22Rv1 (cell line): ENCODE results near the gene OR6K2.

Source experiments
- H3K27ac ChIP-seq: fragments of 450-650 bp; 2 replicates; pipeline ENCODE4 v1.5.1; 2017
- ZFX ChIP-seq: fragments of 450-650 bp; IDR thresholded peaks from 2 replicates; pipeline ENCODE4 v1.6.1; 2017; ENCODE audit warnings: antibody characterized with exemption, borderline replicate concordance
- TF ChIP-seq, protein P1 (sequence below): fragments of 450-650 bp; IDR thresholded peaks from 2 replicates; pipeline ENCODE4 v1.5.1; 2017; ENCODE audit warnings: mild to moderate bottlenecking

OR6K2 gene

GRCh38 chr1:158686111-158687009 lies 14.1 kb downstream of the OR6K2 start, which contains the start of gene SPTA1:
Gene SPTA1, minus strand, starts transcription at chr1:158686715. Its CDS starts 198 bp downstream, at chr1:158686517.
- TF ChIP-seq, protein P1, sequence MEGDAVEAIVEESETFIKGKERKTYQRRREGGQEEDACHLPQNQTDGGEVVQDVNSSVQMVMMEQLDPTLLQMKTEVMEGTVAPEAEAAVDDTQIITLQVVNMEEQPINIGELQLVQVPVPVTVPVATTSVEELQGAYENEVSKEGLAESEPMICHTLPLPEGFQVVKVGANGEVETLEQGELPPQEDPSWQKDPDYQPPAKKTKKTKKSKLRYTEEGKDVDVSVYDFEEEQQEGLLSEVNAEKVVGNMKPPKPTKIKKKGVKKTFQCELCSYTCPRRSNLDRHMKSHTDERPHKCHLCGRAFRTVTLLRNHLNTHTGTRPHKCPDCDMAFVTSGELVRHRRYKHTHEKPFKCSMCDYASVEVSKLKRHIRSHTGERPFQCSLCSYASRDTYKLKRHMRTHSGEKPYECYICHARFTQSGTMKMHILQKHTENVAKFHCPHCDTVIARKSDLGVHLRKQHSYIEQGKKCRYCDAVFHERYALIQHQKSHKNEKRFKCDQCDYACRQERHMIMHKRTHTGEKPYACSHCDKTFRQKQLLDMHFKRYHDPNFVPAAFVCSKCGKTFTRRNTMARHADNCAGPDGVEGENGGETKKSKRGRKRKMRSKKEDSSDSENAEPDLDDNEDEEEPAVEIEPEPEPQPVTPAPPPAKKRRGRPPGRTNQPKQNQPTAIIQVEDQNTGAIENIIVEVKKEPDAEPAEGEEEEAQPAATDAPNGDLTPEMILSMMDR: no peak
- TF ChIP-seq ZFX: no peak
- no peak within 1 kb of the TSS for H3K27ac ChIP-seq

GRCh38 chr1:158685085-158685484 lies 15.4 kb downstream of the OR6K2 start:
- no peak overlapping the region for H3K27ac ChIP-seq
- no peak for TF ChIP-seq ZFX
- TF ChIP-seq, protein P1: no peak

- H3K27ac ChIP-seq: no peak overlapping the region
- TF ChIP-seq, protein P1: no peak
- TF ChIP-seq ZFX: no peak
These were observed 18.8 kb downstream of the OR6K2 start for GRCh38 chr1:158681606-158682005.

DNA sequence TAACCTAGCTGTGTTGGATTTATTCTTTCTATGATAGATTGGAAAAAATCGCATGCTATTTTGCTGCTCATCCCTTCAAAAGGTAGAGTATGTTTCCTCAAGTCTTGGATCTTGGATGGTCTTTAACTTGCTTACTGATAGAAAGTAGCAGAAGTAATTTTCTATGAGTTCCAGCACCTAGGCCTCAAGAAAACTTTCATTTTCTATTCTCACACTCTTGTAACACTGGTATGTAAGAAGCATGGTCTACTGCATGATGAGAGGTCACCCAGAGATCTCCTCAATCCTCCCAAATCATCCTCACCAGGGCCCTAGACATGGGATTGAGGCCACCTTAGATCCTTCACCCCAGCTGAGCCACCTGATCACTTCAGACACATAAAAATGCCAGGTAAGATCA lies 21.2 kb downstream of the OR6K2 start:
- no peak overlapping the region for H3K27ac ChIP-seq
- no peak for TF ChIP-seq ZFX
- TF ChIP-seq, protein P1: no peak

- TF ChIP-seq, protein P1: no peak
- no peak for TF ChIP-seq ZFX
- no peak overlapping the region for H3K27ac ChIP-seq
These were observed 24.7 kb downstream of the OR6K2 start for GRCh38 chr1:158675563-158676323.

- TF ChIP-seq ZFX: no peak
- TF ChIP-seq, protein P1: no peak
- H3K27ac ChIP-seq: no peak overlapping the region
These were observed 26.1 kb downstream of the OR6K2 start for GRCh38 chr1:158674302-158674701.
